HG03060 (cell line): ENCODE measurements around the gene FRG2C.
"Not testable (repeated sequence)": the region's sequence is repeated elsewhere in the genome, so short reads cannot be mapped to it uniquely, and the experiment has no call there.

Experiments
- ATAC-seq: cut with Tn5 transposase; IDR thresholded peaks from one replicate; pipeline ENCODE4 v1.9.1; 2021; ENCODE audit warnings: low read depth, moderate number of reproducible peaks; ENCODE audit not compliant: unreplicated experiment

FRG2C gene

GRCh38 chr3:75664028-75664427 is at the start of gene FRG2C:
Gene FRG2C, plus strand, starts transcription at chr3:75664328. Its CDS starts 52 bp downstream, at chr3:75664380.
- ATAC-seq, result not testable (repeated sequence)

GRCh38 chr3:75618666-75619305 is 45.3 kb upstream of the FRG2C start:
- ATAC-seq, result not testable (repeated sequence)

GRCh38 chr3:75619481-75620031 is 44.6 kb upstream of the FRG2C start:
- not testable (repeated sequence) for ATAC-seq

- ATAC-seq, result not testable (repeated sequence)
These were observed 42.4 kb upstream of the FRG2C start for GRCh38 chr3:75621772-75622171.

GRCh38 chr3:75623656-75624055 is 40.5 kb upstream of the FRG2C start:
- not testable (repeated sequence) for ATAC-seq

GRCh38 chr3:75630887-75631535 is 33.1 kb upstream of the FRG2C start:
- not testable (repeated sequence) for ATAC-seq

- no peak for ATAC-seq
These were observed 32.6 kb upstream of the FRG2C start for GRCh38 chr3:75631541-75631940.

GRCh38 chr3:75638947-75639346 is 25.2 kb upstream of the FRG2C start:
- not testable (repeated sequence) for ATAC-seq

- not testable (repeated sequence) for ATAC-seq
These were observed 23.0 kb upstream of the FRG2C start for GRCh38 chr3:75641107-75641517.

- not testable (repeated sequence) for ATAC-seq
These were observed 20.9 kb upstream of the FRG2C start for GRCh38 chr3:75643031-75643800.

- ATAC-seq, result not testable (repeated sequence)
These were observed 18.6 kb upstream of the FRG2C start for GRCh38 chr3:75645548-75645947.

GRCh38 chr3:75650191-75650590 is 13.9 kb upstream of the FRG2C start:
- no peak for ATAC-seq

- ATAC-seq, result not testable (repeated sequence)
These were observed 8.8 kb upstream of the FRG2C start for GRCh38 chr3:75655101-75655904.

- ATAC-seq, result not testable (repeated sequence)
These were observed 8.2 kb upstream of the FRG2C start for GRCh38 chr3:75655956-75656355.

- ATAC-seq, result not testable (repeated sequence)
These were observed 5.6 kb upstream of the FRG2C start for GRCh38 chr3:75658411-75659107.

GRCh38 chr3:75659108-75659433 is 5.1 kb upstream of the FRG2C start:
- ATAC-seq, result not testable (repeated sequence)

- not testable (repeated sequence) for ATAC-seq
These were observed 1.5 kb downstream of the FRG2C start for GRCh38 chr3:75665626-75666025.

- not testable (repeated sequence) for ATAC-seq
These were observed 3.9 kb downstream of the FRG2C start for GRCh38 chr3:75667757-75668701.
